PC-9 (cell line): ENCODE measurements around the gene NELL1.

Source experiments
- CTCF ChIP-seq: fragments of 200-600 bp; sonication (generic); conservative IDR thresholded peaks from 2 replicates; pipeline ENCODE4 v1.6.1; 2017; ENCODE audit warnings: mixed run types, antibody characterized with exemption, mild to moderate bottlenecking, moderate library complexity
- EZH2 ChIP-seq: fragments of 200-600 bp; sonication (generic); IDR thresholded peaks from 2 replicates; pipeline ENCODE4 v1.8.0; 2017; ENCODE audit warnings: antibody characterized with exemption, low read depth

GRCh38 chr11:21350613-21351012 is 681.2 kb downstream of the NELL1 start:
- TF ChIP-seq EZH2 (no peak), CTCF (no peak)
